ENCODE results near the gene PPFIA2. TPM values are rescaled to one million over a fixed set of nuclear protein-coding genes. Genes with fewer than 3 reads are reported as not detected.

Gene PPFIA2
- total and polyA plus RNA-seq, 9 of the 15 experiments (the other 6 are each of a cell fraction or from before 2014, with no cell fraction given) = not detected

DNA sequence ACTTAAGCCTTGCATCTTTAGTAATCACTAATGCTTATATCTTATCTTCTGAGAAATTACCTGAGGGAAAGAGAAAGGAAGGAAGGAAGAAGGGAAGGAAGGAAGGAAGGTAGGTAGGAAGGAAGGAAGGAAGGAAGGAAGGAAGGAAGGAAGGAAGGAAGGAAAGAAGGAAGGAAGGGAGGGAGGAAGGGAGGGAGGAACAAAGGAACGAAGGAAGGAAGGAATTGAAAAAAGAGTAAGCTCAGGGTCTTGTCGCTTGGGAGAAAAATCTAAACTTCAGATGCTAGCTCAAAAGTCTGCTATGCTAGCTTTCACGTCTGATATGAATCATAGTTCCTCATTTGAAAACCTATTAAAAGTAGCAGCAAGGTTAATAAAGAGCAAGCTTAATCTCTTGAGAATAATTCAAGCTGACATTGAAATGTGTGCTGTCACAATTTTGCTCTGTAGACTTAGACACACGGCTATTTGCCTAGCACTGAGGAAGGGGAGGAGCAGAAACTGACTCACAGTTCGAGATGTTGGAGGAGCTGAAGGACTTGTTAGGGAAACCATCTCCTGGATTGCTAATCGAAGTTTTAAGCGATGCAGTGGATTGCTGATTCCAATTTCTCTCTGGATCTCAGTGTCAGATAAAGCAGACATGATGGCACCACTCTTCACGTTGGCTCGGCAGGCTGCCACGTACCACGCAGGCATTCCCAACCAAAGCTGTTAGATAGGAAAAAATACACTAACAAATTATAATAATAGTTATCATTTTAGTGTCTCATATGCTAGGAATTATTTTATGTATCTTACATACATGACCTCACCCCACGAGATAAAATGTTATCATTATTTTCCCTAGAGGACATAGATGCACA lies 464.6 kb downstream of the PPFIA2 start (continued):
- TF ChIP-seq, protein P1, sequence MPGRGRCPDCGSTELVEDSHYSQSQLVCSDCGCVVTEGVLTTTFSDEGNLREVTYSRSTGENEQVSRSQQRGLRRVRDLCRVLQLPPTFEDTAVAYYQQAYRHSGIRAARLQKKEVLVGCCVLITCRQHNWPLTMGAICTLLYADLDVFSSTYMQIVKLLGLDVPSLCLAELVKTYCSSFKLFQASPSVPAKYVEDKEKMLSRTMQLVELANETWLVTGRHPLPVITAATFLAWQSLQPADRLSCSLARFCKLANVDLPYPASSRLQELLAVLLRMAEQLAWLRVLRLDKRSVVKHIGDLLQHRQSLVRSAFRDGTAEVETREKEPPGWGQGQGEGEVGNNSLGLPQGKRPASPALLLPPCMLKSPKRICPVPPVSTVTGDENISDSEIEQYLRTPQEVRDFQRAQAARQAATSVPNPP (IDR thresholded peaks at IDR 0.05; ENCODE audit: borderline replicate concordance, insufficient read depth, insufficient read length) = no peak

DNA sequence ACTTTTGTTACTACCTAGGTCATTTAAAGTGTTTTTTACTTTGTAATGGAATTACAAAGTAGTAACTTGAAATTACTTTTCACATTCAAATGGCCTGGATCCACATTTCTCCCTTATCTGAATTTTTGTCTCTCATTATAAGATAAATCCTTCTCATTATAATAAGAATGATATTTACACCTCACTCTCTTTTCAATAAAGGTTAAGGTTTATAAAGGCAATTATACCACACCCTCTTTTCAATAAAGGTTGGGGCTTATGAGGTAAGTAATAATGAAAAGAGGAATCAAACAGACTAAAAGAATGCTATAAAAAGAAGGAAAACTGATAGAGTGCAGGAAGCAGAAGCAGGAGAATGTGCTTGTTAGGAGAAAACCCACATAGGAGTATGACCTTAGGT lies 470.5 kb downstream of the PPFIA2 start:
- in situ Hi-C loops (cut with MboI) (no loop called here), intact Hi-C loops (cut with micrococcal nuclease) (no loop called here)
- Histone ChIP-seq H3K4me3 (no peak overlapping the region), H3K27ac (ENCODE audit: extremely low read depth, low read depth, low read length) (no peak overlapping the region), H3K27me3 (ENCODE audit: control insufficient read depth in 2 of 2, insufficient read depth in 2 of 2, low read length in 2 of 2) (no peaks in the 10 kb centered on the region), H3K9me1 (ENCODE audit: control insufficient read depth, insufficient read depth, low read length) (no peaks in the 10 kb centered on the region), H2AFZ (ENCODE audit: low read depth, low read length) (no peak overlapping the region), H3K36me3 (ENCODE audit: control insufficient read depth, insufficient read depth, low read length) (no peaks in the 10 kb centered on the region), H4K20me1 (replicated peaks; ENCODE audit: control insufficient read depth, insufficient read depth, low read length) (no peaks in the 10 kb centered on the region), H3K4me2 (ENCODE audit: insufficient read depth, low read length) (no peak overlapping the region), H3K4me1 (replicated peaks in 1 of 2; ENCODE audit: control insufficient read depth in 2 of 2, insufficient read depth in 2 of 2, low read length in 2 of 2) (no peaks in the 10 kb centered on the region), H3K79me2 (ENCODE audit: control insufficient read depth, insufficient read depth, low read length) (no peaks in the 10 kb centered on the region), H3K9me3 (replicated peaks; ENCODE audit: control insufficient read depth, insufficient read depth, low read depth, low read length) (no peaks in the 10 kb centered on the region), H3K9ac (ENCODE audit: insufficient read depth in 1 of 2, low read depth in 2 of 2, low read length in 2 of 2) (no peak overlapping the region)
- CTCF ChIA-PET (ENCODE audit: low intra/inter-chr PET ratio) = no interaction called here
- DNase-seq (ENCODE audit: extremely low read depth in 1 of 4, low spot score in 3 of 4) = no peak
- BruUV-seq (replicated peaks) = no TSS peak
- POLR2A ChIA-PET = no interaction called here
- ATAC-seq = no peak
- no peak for FAIRE-seq
- TF ChIP-seq MXI1 (IDR thresholded peaks at IDR 0.05; ENCODE audit: low read depth, low read length) (no peak), RHOXF2B (CRISPR knock-in tag; conservative IDR thresholded peaks at IDR 0.05) (no peak), TCFL5 (CRISPR knock-in tag; conservative IDR thresholded peaks at IDR 0.05) (no peak)
- TF ChIP-seq, protein P2, sequence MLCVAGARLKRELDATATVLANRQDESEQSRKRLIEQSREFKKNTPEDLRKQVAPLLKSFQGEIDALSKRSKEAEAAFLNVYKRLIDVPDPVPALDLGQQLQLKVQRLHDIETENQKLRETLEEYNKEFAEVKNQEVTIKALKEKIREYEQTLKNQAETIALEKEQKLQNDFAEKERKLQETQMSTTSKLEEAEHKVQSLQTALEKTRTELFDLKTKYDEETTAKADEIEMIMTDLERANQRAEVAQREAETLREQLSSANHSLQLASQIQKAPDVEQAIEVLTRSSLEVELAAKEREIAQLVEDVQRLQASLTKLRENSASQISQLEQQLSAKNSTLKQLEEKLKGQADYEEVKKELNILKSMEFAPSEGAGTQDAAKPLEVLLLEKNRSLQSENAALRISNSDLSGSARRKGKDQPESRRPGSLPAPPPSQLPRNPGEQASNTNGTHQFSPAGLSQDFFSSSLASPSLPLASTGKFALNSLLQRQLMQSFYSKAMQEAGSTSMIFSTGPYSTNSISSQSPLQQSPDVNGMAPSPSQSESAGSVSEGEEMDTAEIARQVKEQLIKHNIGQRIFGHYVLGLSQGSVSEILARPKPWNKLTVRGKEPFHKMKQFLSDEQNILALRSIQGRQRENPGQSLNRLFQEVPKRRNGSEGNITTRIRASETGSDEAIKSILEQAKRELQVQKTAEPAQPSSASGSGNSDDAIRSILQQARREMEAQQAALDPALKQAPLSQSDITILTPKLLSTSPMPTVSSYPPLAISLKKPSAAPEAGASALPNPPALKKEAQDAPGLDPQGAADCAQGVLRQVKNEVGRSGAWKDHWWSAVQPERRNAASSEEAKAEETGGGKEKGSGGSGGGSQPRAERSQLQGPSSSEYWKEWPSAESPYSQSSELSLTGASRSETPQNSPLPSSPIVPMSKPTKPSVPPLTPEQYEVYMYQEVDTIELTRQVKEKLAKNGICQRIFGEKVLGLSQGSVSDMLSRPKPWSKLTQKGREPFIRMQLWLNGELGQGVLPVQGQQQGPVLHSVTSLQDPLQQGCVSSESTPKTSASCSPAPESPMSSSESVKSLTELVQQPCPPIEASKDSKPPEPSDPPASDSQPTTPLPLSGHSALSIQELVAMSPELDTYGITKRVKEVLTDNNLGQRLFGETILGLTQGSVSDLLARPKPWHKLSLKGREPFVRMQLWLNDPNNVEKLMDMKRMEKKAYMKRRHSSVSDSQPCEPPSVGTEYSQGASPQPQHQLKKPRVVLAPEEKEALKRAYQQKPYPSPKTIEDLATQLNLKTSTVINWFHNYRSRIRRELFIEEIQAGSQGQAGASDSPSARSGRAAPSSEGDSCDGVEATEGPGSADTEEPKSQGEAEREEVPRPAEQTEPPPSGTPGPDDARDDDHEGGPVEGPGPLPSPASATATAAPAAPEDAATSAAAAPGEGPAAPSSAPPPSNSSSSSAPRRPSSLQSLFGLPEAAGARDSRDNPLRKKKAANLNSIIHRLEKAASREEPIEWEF (CRISPR knock-in tag; IDR thresholded peaks at IDR 0.05) = no peak
